H1 (cell line): ENCODE measurements around the gene HDAC3. TPM values are rescaled to one million over a fixed set of nuclear protein-coding genes. Genes with fewer than 3 reads are reported as not detected.

Source experiments
- CTCF ChIA-PET: fragments of 300-600 bp; sonication (Branson Sonifier 250); formaldehyde crosslinking; loops from one replicate; lab custom pipeline; 2021; ENCODE audit not compliant: partially characterized antibody; lab: Charles Lee
- POLR2A ChIA-PET: fragments of 300-600 bp; sonication (Branson Sonifier 250); formaldehyde crosslinking; loops from one replicate; lab custom pipeline; 2021; ENCODE audit warnings: inconsistent platforms; ENCODE audit not compliant: partially characterized antibody; lab: Charles Lee
- DNase-seq, 2 experiments: peaks; one replicate each; pipeline versions ENCODE4 v3.0.0 to v3.0.0-alpha.2; 2010 to 2022; ENCODE audit warnings: low spot score in 2 of 2, low read depth in 1 of 2, mixed read lengths in 1 of 2
- FAIRE-seq: peaks from 2 replicates; lab custom pipeline; 2011; peaks lifted over from hg19 to GRCh38; lab: Jason Lieb, UNC
- H2AFZ ChIP-seq: 2 replicates; pipeline ENCODE4 v1.8.1; 2012; ENCODE audit warnings: low read length, inconsistent platforms
- H2AK5ac ChIP-seq: 2 replicates; pipeline ENCODE4 v1.6.1; 2013; ENCODE audit warnings: low read depth, low read length
- H2BK120ac ChIP-seq: replicated peaks from 2 replicates; pipeline ENCODE3; 2013; ENCODE audit warnings: low read depth, low read length, inconsistent platforms
- H2BK12ac ChIP-seq: 2 replicates; pipeline ENCODE4 v1.6.1; 2013; ENCODE audit warnings: low read depth, low read length
- H2BK15ac ChIP-seq: 2 replicates; pipeline ENCODE4 v1.6.1; 2013; ENCODE audit warnings: low read length
- H2BK20ac ChIP-seq: 2 replicates; pipeline ENCODE4 v1.6.1; 2013; ENCODE audit warnings: low read length
- H2BK5ac ChIP-seq: 2 replicates; pipeline ENCODE4 v1.6.1; 2013; ENCODE audit warnings: low read depth, low read length
- H3K14ac ChIP-seq: 2 replicates; pipeline ENCODE4 v1.6.1; 2013; ENCODE audit warnings: inconsistent platforms; ENCODE audit not compliant: insufficient read length
- H3K18ac ChIP-seq: 2 replicates; pipeline ENCODE4 v1.6.1; 2013; ENCODE audit warnings: low read length; ENCODE audit errors: extremely low read depth
- H3K23ac ChIP-seq: 2 replicates; pipeline ENCODE4 v1.6.1; 2013; ENCODE audit warnings: inconsistent platforms; ENCODE audit not compliant: insufficient read length
- H3K23me2 ChIP-seq: 2 replicates; pipeline ENCODE4 v1.6.1; 2013; ENCODE audit warnings: low read depth, low read length
- H3K27ac ChIP-seq: 2 replicates; pipeline ENCODE4 v1.6.1; 2011; ENCODE audit warnings: low read depth, low read length, inconsistent platforms
- H3K27me3 ChIP-seq, 4 experiments: replicated peaks in 1 of 4; 1 replicate in 1 of 4; 2 replicates in 3 of 4; pipeline versions ENCODE4 v1.6.1 to v1.8.1; 2011 to 2013; ENCODE audit warnings: low read length in 3 of 4, mild to moderate bottlenecking in 3 of 4, inconsistent platforms in 2 of 4, mixed read lengths in 2 of 4, moderate library complexity in 1 of 4; ENCODE audit not compliant: control insufficient read depth in 3 of 4, insufficient read depth in 3 of 4; ENCODE audit errors: extremely low read depth in 1 of 4
- H3K36me3 ChIP-seq, 4 experiments: 2 replicates each; pipeline versions ENCODE4 v1.6.1 to v1.8.1; 2011 to 2013; ENCODE audit warnings: mild to moderate bottlenecking in 4 of 4, low read length in 3 of 4, moderate library complexity in 2 of 4, control low read depth in 1 of 4, inconsistent platforms in 1 of 4; ENCODE audit not compliant: insufficient read depth in 4 of 4, control insufficient read depth in 2 of 4
- H3K4ac ChIP-seq: replicated peaks from 2 replicates; pipeline ENCODE3; 2013; ENCODE audit warnings: low read length, low read depth, mixed read lengths, inconsistent platforms; ENCODE audit not compliant: insufficient read length
- H3K4me1 ChIP-seq, 4 experiments: replicated peaks in 1 of 4; 1 replicate in 1 of 4; 2 replicates in 3 of 4; pipeline versions ENCODE4 v1.6.1 to v1.8.1; 2011 to 2013; ENCODE audit warnings: low read length in 3 of 4, inconsistent platforms in 2 of 4, mixed read lengths in 1 of 4; ENCODE audit not compliant: insufficient read depth in 4 of 4, control insufficient read depth in 3 of 4
- H3K4me2 ChIP-seq, 2 experiments: 2 replicates each; pipeline versions ENCODE4 v1.6.1 to v1.8.1; 2011 to 2013; ENCODE audit warnings: low read depth in 2 of 2, low read length in 2 of 2, control low read depth in 1 of 2, inconsistent platforms in 1 of 2, mild to moderate bottlenecking in 1 of 2; ENCODE audit not compliant: insufficient read depth in 1 of 2
- H3K4me3 ChIP-seq, 4 experiments: fragments of 200-600, 300-600 bp in 1 of 4; sonication (generic), shearing (Covaris generic), sonication (Bioruptor Twin) in 1 of 4; 2 replicates each; pipeline versions ENCODE4 v1.5.1 to v1.8.1; 2011 to 2016; ENCODE audit warnings: low read length in 4 of 4, low read depth in 3 of 4, control low read depth in 2 of 4, inconsistent platforms in 2 of 4, mild to moderate bottlenecking in 2 of 4, mixed read lengths in 1 of 4, moderate library complexity in 1 of 4; ENCODE audit not compliant: insufficient read depth in 2 of 4; ENCODE audit errors: extremely low read depth in 1 of 4
- H3K56ac ChIP-seq: replicated peaks from 2 replicates; pipeline ENCODE3; 2013; ENCODE audit warnings: low read depth, mild to moderate bottlenecking, mixed read lengths, low read length, inconsistent platforms; ENCODE audit not compliant: insufficient read length
- H3K79me1 ChIP-seq: 2 replicates; pipeline ENCODE4 v1.6.1; 2013; ENCODE audit warnings: low read depth, low read length, control low read depth
- H3K79me2 ChIP-seq, 2 experiments: 2 replicates each; pipeline versions ENCODE4 v1.6.1 to v1.8.1; 2012 to 2013; ENCODE audit warnings: low read length in 2 of 2, mild to moderate bottlenecking in 2 of 2, inconsistent platforms in 1 of 2; ENCODE audit not compliant: insufficient read depth in 2 of 2, control insufficient read depth in 1 of 2
- H3K9ac ChIP-seq, 4 experiments: replicated peaks in 1 of 4; 1 replicate in 1 of 4; 2 replicates in 3 of 4; pipeline versions ENCODE4 v1.6.1 to v1.8.1; 2011 to 2013; ENCODE audit warnings: low read depth in 3 of 4, low read length in 3 of 4, control low read depth in 2 of 4, mild to moderate bottlenecking in 2 of 4, moderate library complexity in 2 of 4, inconsistent platforms in 1 of 4; ENCODE audit errors: extremely low read depth in 1 of 4
- H3K9me3 ChIP-seq, 2 experiments: 2 replicates each; pipeline versions ENCODE4 v1.6.1 to v1.8.1; 2012 to 2013; ENCODE audit warnings: mild to moderate bottlenecking in 2 of 2, moderate library complexity in 2 of 2, control low read depth in 1 of 2, inconsistent platforms in 1 of 2, low read depth in 1 of 2, low read length in 1 of 2, mixed read lengths in 1 of 2; ENCODE audit not compliant: insufficient read depth in 2 of 2
- H4K20me1 ChIP-seq, 2 experiments: replicated peaks in 1 of 2; 2 replicates each; pipeline versions ENCODE3 to v1.8.1; 2011 to 2013; ENCODE audit warnings: inconsistent platforms in 2 of 2, low read length in 2 of 2, mild to moderate bottlenecking in 1 of 2; ENCODE audit not compliant: insufficient read depth in 2 of 2, control insufficient read depth in 1 of 2
- H4K5ac ChIP-seq: 2 replicates; pipeline ENCODE4 v1.6.1; 2013; ENCODE audit warnings: low read length, low read depth, mixed read lengths, inconsistent platforms; ENCODE audit not compliant: insufficient read length
- H4K8ac ChIP-seq: 2 replicates; pipeline ENCODE4 v1.8.0; 2013; ENCODE audit warnings: mild to moderate bottlenecking, moderate library complexity, low read length, inconsistent platforms; ENCODE audit not compliant: insufficient read depth; ENCODE audit errors: extremely low read depth
- H4K91ac ChIP-seq: replicated peaks from 2 replicates; pipeline ENCODE3; 2013; ENCODE audit warnings: low read length, mixed read lengths, inconsistent platforms; ENCODE audit not compliant: insufficient read length
- ATF3 ChIP-seq: IDR thresholded peaks from 2 replicates; pipeline ENCODE4 v1.6.1; 2011; ENCODE audit warnings: low read depth, mild to moderate bottlenecking, low read length; ENCODE audit not compliant: insufficient read depth
- POLR2AphosphoS5 ChIP-seq: IDR thresholded peaks from 2 replicates; pipeline ENCODE4 v1.6.1; 2011; ENCODE audit warnings: low read depth, low read length
- TBP ChIP-seq: IDR thresholded peaks from 2 replicates; pipeline ENCODE4 v1.6.1; 2011; ENCODE audit warnings: low read depth, low read length, improper control_type of control experiment
- polyA plus RNA-seq, 7 experiments: library from polyadenylated mRNA; depleted of rRNA in 3 of 7; stranded (reverse) in 5 of 7; unstranded in 2 of 7; fragments of >200 nt in 5 of 7; fragments of 200-250 nt in 2 of 7; gene quantifications; 1 replicate in 5 of 7; 2 replicates in 1 of 7; 4 replicates in 1 of 7; pipeline versions ENCODE4 v1.2.1 to v1.2.3, GENCODE V29; 2011 to 2013; ENCODE audit warnings: missing spikeins in 2 of 7, mixed read lengths in 2 of 7
- total RNA-seq: library from RNA; stranded (reverse); fragmentation: NEBNext Ultra II Directional; extraction: Animal tissue kit (Norgen Biotek cat#: 25700); gene quantifications from 2 replicates; pipeline ENCODE4 v1.2.1, GENCODE V29; 2021

HDAC3 gene
- total and polyA plus RNA-seq, 2 of the 8 experiments (the other 6 are each of a cell fraction or from before 2014, with no cell fraction given) = 99.0 to 120 TPM

DNA sequence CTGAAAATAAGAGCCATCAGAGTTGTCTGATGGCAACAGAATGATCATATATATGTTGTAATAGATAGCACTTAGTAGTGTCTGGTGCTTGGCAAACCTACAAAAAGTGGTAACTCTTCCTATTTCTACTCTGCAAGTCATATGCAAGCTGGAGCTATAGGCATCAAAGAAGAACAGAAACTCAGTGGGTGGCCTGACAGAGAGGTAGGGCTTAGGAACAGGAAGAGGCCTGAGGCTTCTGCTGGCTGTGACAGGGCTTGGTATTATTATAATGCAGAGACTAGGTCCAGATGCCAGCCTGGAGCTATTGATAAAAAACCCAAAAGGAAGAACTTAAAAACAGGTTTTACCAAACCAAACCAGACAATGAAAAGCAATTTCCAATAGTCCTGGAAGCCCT, 13.5 kb downstream of the HDAC3 start:
- CTCF ChIA-PET = interaction anchor here (0.7 to 11.4 kb wide), 3 partner anchors 11 to 1264 kb away, joined by 3 to 150 read pairs (median 5); no protein-coding TSS in a partner anchor
- FAIRE-seq = no peak
- no peak for TF ChIP-seq ATF3
- TF ChIP-seq TBP = no peak
- no peak for TF ChIP-seq POLR2AphosphoS5

More for the DNA sequence above, 13.5 kb downstream of the HDAC3 start:
- DNase-seq = no peak
- no peak overlapping the region for H3K4ac ChIP-seq
- no peak overlapping the region for H2BK5ac ChIP-seq
- peaks cover 12 to 53% (median 36%) of the 10 kb centered on the region in 4 experiments; a peak in 7 of 8 replicates for H3K36me3 ChIP-seq
- H3K23ac ChIP-seq = no peak overlapping the region
- H2AK5ac ChIP-seq = no peak overlapping the region
- H3K27me3 ChIP-seq = no peaks in the 10 kb centered on the region
- no peak overlapping the region for H2BK20ac ChIP-seq
- H3K4me1 ChIP-seq = peaks cover 0 to 4% (median 3%) of the 10 kb centered on the region in 4 experiments; a peak in 1 of 7 replicates
- no peak overlapping the region for H3K18ac ChIP-seq
- no peak overlapping the region for H4K8ac ChIP-seq
- no peak overlapping the region for H2BK15ac ChIP-seq
- H3K27ac ChIP-seq = no peak overlapping the region
- no peak overlapping the region for H3K4me3 ChIP-seq
- H2BK120ac ChIP-seq = no peak overlapping the region
- no peaks in the 10 kb centered on the region; a peak in 1 of 4 replicates for H3K79me2 ChIP-seq
- H3K23me2 ChIP-seq = no peaks in the 10 kb centered on the region
- no peak overlapping the region for H3K14ac ChIP-seq
- H2BK12ac ChIP-seq = no peak overlapping the region
- H3K9me3 ChIP-seq = no peaks in the 10 kb centered on the region
- no peak overlapping the region for H2AFZ ChIP-seq
- H3K4me2 ChIP-seq = peak overlapping the region in 1 of 2 experiments; percentile 1; a peak in 2 of 4 replicates
- H4K91ac ChIP-seq = no peak overlapping the region
- no peak overlapping the region for H3K56ac ChIP-seq
- POLR2A ChIA-PET = interaction anchor here (1.0 to 1.7 kb wide), 4 partner anchors 10 to 29 kb away, joined by 3 to 11 read pairs (median 5); partner anchors contain the start of genes HDAC3 and RELL2
- H4K5ac ChIP-seq = no peak overlapping the region
- H3K79me1 ChIP-seq = no peaks in the 10 kb centered on the region
- no peaks in the 10 kb centered on the region for H4K20me1 ChIP-seq
- peak overlapping the region in 1 of 4 experiments; percentile 3; a peak in 2 of 7 replicates for H3K9ac ChIP-seq
